Renal cortex interstitium (tissue), 11 donors: ENCODE data around the gene MROH2A. TPM values are rescaled to one million over a fixed set of nuclear protein-coding genes. Genes with fewer than 3 reads are reported as not detected.

Source experiments
- DNase-seq, 11 donors: peaks; one replicate each; pipeline ENCODE4 v3.0.0-alpha.2; 2013; ENCODE audit warnings: low read depth in 9 of 11, low spot score in 4 of 11; ENCODE audit errors: extremely low read depth in 1 of 11
- polyA plus RNA-seq, 3 donors: library from polyadenylated mRNA; unstranded; fragments of 120-200 nt; gene quantifications; one replicate each; pipeline ENCODE4 v1.2.1, GENCODE V29; 2013; ENCODE audit not compliant: insufficient read length in 3 of 3

The MROH2A gene
- polyA plus RNA-seq, 3 donors = 0.26 to 0.27 TPM; not detected in 1

GRCh38 chr2:233816334-233816733, 38.2 kb downstream of the MROH2A start:
- DNase-seq = no peak

GRCh38 chr2:233816771-233817170, 38.6 kb downstream of the MROH2A start:
- DNase-seq = no peak

GRCh38 chr2:233817361-233817911, 39.3 kb downstream of the MROH2A start:
- DNase-seq = no peak

- no peak for DNase-seq
These were observed 40.0 kb downstream of the MROH2A start for GRCh38 chr2:233817995-233818638.

- no peak for DNase-seq
These were observed 40.8 kb downstream of the MROH2A start for GRCh38 chr2:233818639-233819621.

GRCh38 chr2:233819884-233820773, 42.0 kb downstream of the MROH2A start:
- DNase-seq = no peak

- DNase-seq = no peak
These were observed 42.6 kb downstream of the MROH2A start for GRCh38 chr2:233820774-233821105.

GRCh38 chr2:233821196-233821595, 43.1 kb downstream of the MROH2A start:
- no peak for DNase-seq

- no peak for DNase-seq
These were observed 43.6 kb downstream of the MROH2A start for GRCh38 chr2:233821709-233822100.

GRCh38 chr2:233822101-233822771, 44.1 kb downstream of the MROH2A start:
- no peak for DNase-seq

GRCh38 chr2:233822781-233823730, 44.9 kb downstream of the MROH2A start:
- DNase-seq = no peak

- DNase-seq = no peak
These were observed 45.6 kb downstream of the MROH2A start for GRCh38 chr2:233823731-233824121.

GRCh38 chr2:233824373-233824772, 46.2 kb downstream of the MROH2A start:
- DNase-seq = no peak

GRCh38 chr2:233828546-233829192, 50.5 kb downstream of the MROH2A start:
- no peak for DNase-seq

GRCh38 chr2:233829193-233830110, 51.3 kb downstream of the MROH2A start:
- DNase-seq = no peak
